ENCODE measurements around the gene CES3.

The CES3 gene

GRCh38 chr16:67017810-67018488, 56.9 kb downstream of the CES3 start:
- Mint-ChIP-seq H3K9me3 (no peaks in the 10 kb centered on the region), H3K27ac (no peak overlapping the region), H3K4me3 (no peak overlapping the region), H3K27me3 (ENCODE audit: low read depth, poor library complexity) (peaks cover 26% of the 10 kb centered on the region), H3K4me1 (peaks cover 48% of the 10 kb centered on the region), H3K36me3 (ENCODE audit: low read depth) (no peaks in the 10 kb centered on the region)
- TF ChIP-seq, protein P1, sequence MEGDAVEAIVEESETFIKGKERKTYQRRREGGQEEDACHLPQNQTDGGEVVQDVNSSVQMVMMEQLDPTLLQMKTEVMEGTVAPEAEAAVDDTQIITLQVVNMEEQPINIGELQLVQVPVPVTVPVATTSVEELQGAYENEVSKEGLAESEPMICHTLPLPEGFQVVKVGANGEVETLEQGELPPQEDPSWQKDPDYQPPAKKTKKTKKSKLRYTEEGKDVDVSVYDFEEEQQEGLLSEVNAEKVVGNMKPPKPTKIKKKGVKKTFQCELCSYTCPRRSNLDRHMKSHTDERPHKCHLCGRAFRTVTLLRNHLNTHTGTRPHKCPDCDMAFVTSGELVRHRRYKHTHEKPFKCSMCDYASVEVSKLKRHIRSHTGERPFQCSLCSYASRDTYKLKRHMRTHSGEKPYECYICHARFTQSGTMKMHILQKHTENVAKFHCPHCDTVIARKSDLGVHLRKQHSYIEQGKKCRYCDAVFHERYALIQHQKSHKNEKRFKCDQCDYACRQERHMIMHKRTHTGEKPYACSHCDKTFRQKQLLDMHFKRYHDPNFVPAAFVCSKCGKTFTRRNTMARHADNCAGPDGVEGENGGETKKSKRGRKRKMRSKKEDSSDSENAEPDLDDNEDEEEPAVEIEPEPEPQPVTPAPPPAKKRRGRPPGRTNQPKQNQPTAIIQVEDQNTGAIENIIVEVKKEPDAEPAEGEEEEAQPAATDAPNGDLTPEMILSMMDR (IDR thresholded peaks at IDR 0.05): peak; percentile 78
- peak; percentile 86 for DNase-seq

GRCh38 chr16:67019171-67019570, 58.1 kb downstream of the CES3 start:
- peaks cover 26% of the 10 kb centered on the region for H3K27me3 Mint-ChIP-seq (ENCODE audit: low read depth, poor library complexity)

GRCh38 chr16:67021321-67021720, 60.3 kb downstream of the CES3 start:
- DNase-seq: no peak
- H3K27ac Mint-ChIP-seq: no peak overlapping the region
- TF ChIP-seq, protein P1 (IDR thresholded peaks at IDR 0.05): no peak
- peaks cover 9% of the 10 kb centered on the region for H3K27me3 Mint-ChIP-seq (ENCODE audit: low read depth, poor library complexity)
- no peaks in the 10 kb centered on the region for H3K9me3 Mint-ChIP-seq
- no peak overlapping the region for H3K4me3 Mint-ChIP-seq
- no peaks in the 10 kb centered on the region for H3K36me3 Mint-ChIP-seq (ENCODE audit: low read depth)
- H3K4me1 Mint-ChIP-seq: peaks cover 46% of the 10 kb centered on the region

More at GRCh38 chr16:67019171-67019570, 58.1 kb downstream of the CES3 start:
- Mint-ChIP-seq H3K27ac (no peak overlapping the region), H3K4me3 (no peak overlapping the region), H3K4me1 (peaks cover 48% of the 10 kb centered on the region), H3K36me3 (ENCODE audit: low read depth) (no peaks in the 10 kb centered on the region), H3K9me3 (no peaks in the 10 kb centered on the region)
- DNase-seq: no peak
- TF ChIP-seq, protein P1 (IDR thresholded peaks at IDR 0.05): no peak

GRCh38 chr16:67022531-67023214, 61.6 kb downstream of the CES3 start:
- Mint-ChIP-seq H3K36me3 (ENCODE audit: low read depth) (no peaks in the 10 kb centered on the region), H3K9me3 (no peaks in the 10 kb centered on the region), H3K4me3 (no peak overlapping the region), H3K4me1 (peaks cover 40% of the 10 kb centered on the region), H3K27me3 (ENCODE audit: low read depth, poor library complexity) (peaks cover 1% of the 10 kb centered on the region), H3K27ac (no peak overlapping the region)
- TF ChIP-seq, protein P1 (IDR thresholded peaks at IDR 0.05): no peak
- no peak for DNase-seq

- no peak for DNase-seq
- Mint-ChIP-seq H3K4me1 (peaks cover 40% of the 10 kb centered on the region), H3K4me3 (no peak overlapping the region), H3K27me3 (ENCODE audit: low read depth, poor library complexity) (no peaks in the 10 kb centered on the region), H3K9me3 (no peaks in the 10 kb centered on the region), H3K27ac (peak overlapping the region; percentile 82), H3K36me3 (ENCODE audit: low read depth) (no peaks in the 10 kb centered on the region)
- TF ChIP-seq, protein P1 (IDR thresholded peaks at IDR 0.05): no peak
These were observed 62.6 kb downstream of the CES3 start for GRCh38 chr16:67023689-67024088.

All from nephron progenitor cell (in vitro differentiated cells).